Measurements from ENCODE around the gene CENPO. TPM values are rescaled to one million over a fixed set of nuclear protein-coding genes. Genes with fewer than 3 reads are reported as not detected.

Gene CENPO
- total and polyA plus RNA-seq, 12 donors = 2.6 to 16.6 (median 9.5) TPM

- intact Hi-C loops (cut with DNase I) = no loop called here
- Histone ChIP-seq H3K27ac (no peak overlapping the region), H3K36me3 (replicated peaks in 1 of 2) (no peaks in the 10 kb centered on the region), H3K27me3 (no peaks in the 10 kb centered on the region), H3K4me1 (replicated peaks in 1 of 2) (no peaks in the 10 kb centered on the region), H3K4me3 (no peak overlapping the region), H3K9me3 (replicated peaks in 1 of 3) (no peaks in the 10 kb centered on the region)
- DNase-seq = no peak
- 94 to 96% (median 95%) methylated on average over 28 to 39 of the region's 39 CpGs for WGBS, 4 donors
- TF ChIP-seq POLR2A (IDR thresholded peaks at IDR 0.05) (no peak), CTCF (IDR thresholded peaks at IDR 0.05) (no peak)
These were observed 49.1 kb downstream of the CENPO start for GRCh38 chr2:24842081-24843050.

GRCh38 chr2:24843330-24843860 lies 50.2 kb downstream of the CENPO start:
- Histone ChIP-seq H3K27ac (no peak overlapping the region), H3K9me3 (replicated peaks in 1 of 3) (no peaks in the 10 kb centered on the region), H3K36me3 (replicated peaks in 1 of 2) (no peaks in the 10 kb centered on the region), H3K4me1 (replicated peaks in 1 of 2) (no peaks in the 10 kb centered on the region), H3K27me3 (no peaks in the 10 kb centered on the region), H3K4me3 (no peak overlapping the region)
- TF ChIP-seq POLR2A (IDR thresholded peaks at IDR 0.05) (no peak), CTCF (IDR thresholded peaks at IDR 0.05) (no peak)
- intact Hi-C loops (cut with DNase I) = no loop called here
- no peak for DNase-seq
- 90 to 96% (median 93%) methylated on average over 12 of the region's 12 CpGs for WGBS, 4 donors

GRCh38 chr2:24844023-24844685 lies 50.9 kb downstream of the CENPO start:
- Histone ChIP-seq H3K27ac (no peak overlapping the region), H3K9me3 (replicated peaks in 1 of 3) (no peaks in the 10 kb centered on the region), H3K4me1 (replicated peaks in 1 of 2) (no peaks in the 10 kb centered on the region), H3K36me3 (replicated peaks in 1 of 2) (no peaks in the 10 kb centered on the region), H3K27me3 (no peaks in the 10 kb centered on the region), H3K4me3 (no peak overlapping the region)
- TF ChIP-seq POLR2A (IDR thresholded peaks at IDR 0.05) (no peak), CTCF (IDR thresholded peaks at IDR 0.05) (no peak)
- DNase-seq = no peak
- WGBS, 4 donors = 90 to 97% (median 95%) methylated on average over 7 to 9 of the region's 9 CpGs
- intact Hi-C loops (cut with DNase I) = no loop called here

GRCh38 chr2:24845691-24846090 lies 52.5 kb downstream of the CENPO start:
- Histone ChIP-seq H3K36me3 (replicated peaks in 1 of 2) (no peaks in the 10 kb centered on the region), H3K9me3 (replicated peaks in 1 of 3) (no peaks in the 10 kb centered on the region), H3K4me1 (replicated peaks in 1 of 2) (no peaks in the 10 kb centered on the region), H3K4me3 (no peak overlapping the region), H3K27ac (no peak overlapping the region), H3K27me3 (no peaks in the 10 kb centered on the region)
- 91 to 100% (median 93%) methylated on average over 3 to 5 of the region's 5 CpGs for WGBS, 4 donors
- TF ChIP-seq POLR2A (IDR thresholded peaks at IDR 0.05) (no peak), CTCF (IDR thresholded peaks at IDR 0.05) (no peak)
- intact Hi-C loops (cut with DNase I) = no loop called here
- no peak for DNase-seq
